Activated CD8-positive, alpha-beta T cell treated with anti-CD3 and anti-CD28 coated beads, Interleukin-2, amount 10 ng/mL, durations not matched to agents 7 days and 5 days (primary cell): Measurements from ENCODE around the gene LONRF2. TPM values are rescaled to one million over a fixed set of nuclear protein-coding genes. Genes with fewer than 3 reads are reported as not detected.
"Not testable (repeated sequence)": the region's sequence is repeated elsewhere in the genome, so short reads cannot be mapped to it uniquely, and the experiment has no call there.

Source experiments
- ATAC-seq: fragments of 150-1000 bp; cut with Tn5 transposase; one replicate; pipeline ENCODE4 v1.10.0; 2021; ENCODE audit warnings: moderate library complexity
- CTCF ChIA-PET: fragments of 350-600 bp; sonication (Branson Sonifier 250); formaldehyde crosslinking; loops from one replicate; lab custom pipeline; 2021; ENCODE audit warnings: antibody characterized with exemption; lab: Charles Lee
- POLR2A ChIA-PET: fragments of 350-600 bp; sonication (Branson Sonifier 250); formaldehyde crosslinking; loops from one replicate; lab custom pipeline; 2021; ENCODE audit warnings: antibody characterized with exemption; lab: Charles Lee
- DNase-seq: peaks from one replicate; pipeline ENCODE4 v3.0.0-alpha.2; 2020
- H3K27ac Mint-ChIP-seq: one replicate; pipeline ENCODE4 v1.8.0; 2021; ENCODE audit warnings: mild to moderate bottlenecking, mixed read lengths
- H3K27me3 Mint-ChIP-seq: one replicate; pipeline ENCODE4 v1.8.0; 2021; ENCODE audit warnings: low read depth, mixed read lengths
- H3K36me3 Mint-ChIP-seq: one replicate; pipeline ENCODE4 v1.8.0; 2021; ENCODE audit warnings: low read depth, mixed read lengths
- H3K4me1 Mint-ChIP-seq: one replicate; pipeline ENCODE4 v1.8.0; 2021; ENCODE audit warnings: low read depth, mixed read lengths
- H3K4me3 Mint-ChIP-seq: one replicate; pipeline ENCODE4 v1.8.0; 2021; ENCODE audit warnings: mild to moderate bottlenecking, mixed read lengths
- H3K9me3 Mint-ChIP-seq: one replicate; pipeline ENCODE4 v1.8.0; 2022; ENCODE audit warnings: mixed read lengths; ENCODE audit not compliant: insufficient read depth
- total RNA-seq, 2 experiments: library from RNA; stranded (reverse); gene quantifications; one replicate each; pipeline ENCODE4 v1.2.3, GENCODE V29; 2021

Gene LONRF2
- total RNA-seq, 2 experiments from 2014 or later, result 0.05 to 0.11 TPM

DNA sequence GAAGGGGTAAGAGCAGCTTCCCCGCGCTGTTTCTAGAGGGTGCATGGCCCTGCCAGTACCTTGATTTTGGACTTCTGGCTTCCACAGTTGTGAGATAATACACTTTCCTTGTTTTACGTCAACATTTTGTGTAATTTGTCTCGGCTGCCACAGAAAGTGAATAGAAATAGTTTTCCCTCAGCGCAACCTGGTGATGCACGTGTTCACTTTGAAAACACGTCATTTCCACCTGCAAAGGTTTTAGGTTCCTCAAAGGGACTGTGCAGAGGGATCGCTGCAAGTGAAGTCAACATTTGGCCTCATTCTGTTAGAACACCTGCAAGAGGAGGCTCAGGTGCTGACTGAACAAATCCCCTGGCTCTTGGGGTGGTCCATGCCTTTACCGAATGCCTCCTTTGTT lies 71.7 kb downstream of the LONRF2 start:
- Mint-ChIP-seq H3K36me3 (no peaks in the 10 kb centered on the region), H3K4me1 (no peaks in the 10 kb centered on the region), H3K4me3 (no peak overlapping the region), H3K9me3 (no peaks in the 10 kb centered on the region), H3K27ac (no peak overlapping the region), H3K27me3 (peaks cover 14% of the 10 kb centered on the region)
- ATAC-seq, result no peak
- ChIA-PET CTCF (interaction anchor here (1.1 to 1.4 kb wide), 2 partner anchors 12 to 691 kb away, joined by 3 to 4 read pairs; no protein-coding TSS in a partner anchor), POLR2A (no interaction called here)
- no peak for DNase-seq

DNA sequence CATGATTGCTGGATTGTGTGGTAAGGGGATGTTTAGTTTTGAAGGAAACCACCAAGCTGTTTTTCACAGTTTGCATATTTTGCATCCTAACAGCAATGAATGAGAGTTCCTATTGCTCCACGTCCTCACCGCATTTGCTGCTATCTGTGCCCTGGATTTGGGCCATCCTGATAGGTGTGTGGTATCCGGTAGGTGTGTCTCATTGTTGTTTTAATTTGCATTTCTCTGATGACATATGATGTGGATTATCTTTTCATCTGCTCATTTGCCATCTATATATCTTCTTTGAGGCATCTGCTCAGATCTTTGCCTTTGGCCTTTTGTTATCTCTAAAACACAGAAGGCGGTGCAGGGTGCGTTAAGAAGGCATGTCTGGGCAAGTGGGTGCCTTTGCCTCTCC lies 73.3 kb downstream of the LONRF2 start:
- H3K4me1 Mint-ChIP-seq, result no peaks in the 10 kb centered on the region
- DNase-seq (no peak), ATAC-seq (no peak)
- no peak overlapping the region for H3K4me3 Mint-ChIP-seq
- POLR2A ChIA-PET, result no interaction called here
- H3K27ac Mint-ChIP-seq, result no peak overlapping the region
- peaks cover 14% of the 10 kb centered on the region for H3K27me3 Mint-ChIP-seq
- CTCF ChIA-PET, result no interaction called here
- no peaks in the 10 kb centered on the region for H3K36me3 Mint-ChIP-seq
- no peaks in the 10 kb centered on the region for H3K9me3 Mint-ChIP-seq

DNA sequence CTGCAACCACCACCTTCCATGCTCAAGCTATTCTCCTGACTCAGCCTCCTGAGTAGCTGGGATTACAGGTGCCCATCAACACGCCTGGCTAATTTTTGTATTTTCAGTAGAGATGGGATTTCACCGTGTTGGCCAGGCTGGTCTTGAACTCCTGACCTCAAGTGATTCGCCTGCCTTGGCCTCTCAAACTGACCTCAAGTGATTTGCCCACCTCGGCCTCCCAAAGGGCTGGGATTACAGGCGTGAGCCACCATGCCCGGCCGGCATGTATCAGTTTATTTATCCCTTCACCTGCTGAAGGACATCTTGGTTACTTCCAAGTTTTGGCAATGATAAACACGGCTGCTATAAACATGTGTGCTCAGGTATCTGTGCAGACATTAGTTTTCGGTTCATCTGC lies 73.7 kb downstream of the LONRF2 start:
- H3K27me3 Mint-ChIP-seq, result peaks cover 14% of the 10 kb centered on the region
- H3K36me3 Mint-ChIP-seq, H3K4me3 Mint-ChIP-seq, H3K27ac Mint-ChIP-seq, CTCF ChIA-PET, DNase-seq, H3K4me1 Mint-ChIP-seq, ATAC-seq, H3K9me3 Mint-ChIP-seq, POLR2A ChIA-PET: not testable (repeated sequence)

DNA sequence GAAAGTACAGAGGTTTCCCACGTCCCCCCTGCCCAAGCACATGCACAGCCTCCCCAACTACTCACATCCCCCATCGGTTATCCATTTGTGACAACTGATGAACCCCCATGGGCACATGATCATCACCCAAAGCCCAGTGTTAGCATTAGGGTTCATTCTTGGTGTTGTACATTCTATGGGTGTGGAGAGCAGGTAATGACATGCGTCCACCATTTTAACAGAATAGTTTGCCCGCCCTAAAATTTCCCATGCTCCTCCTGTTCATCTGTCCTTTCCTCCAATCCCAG lies 74.3 kb downstream of the LONRF2 start:
- DNase-seq (no peak), ATAC-seq (no peak)
- Mint-ChIP-seq H3K4me3 (no peak overlapping the region), H3K36me3 (no peaks in the 10 kb centered on the region), H3K9me3 (no peaks in the 10 kb centered on the region), H3K27me3 (peaks cover 16% of the 10 kb centered on the region), H3K27ac (no peak overlapping the region), H3K4me1 (no peaks in the 10 kb centered on the region)
- POLR2A ChIA-PET, result no interaction called here
- CTCF ChIA-PET, result interaction anchor here (1.7 kb wide), 1 partner anchor 15 kb away, joined by 5 read pairs; no protein-coding TSS in a partner anchor

DNA sequence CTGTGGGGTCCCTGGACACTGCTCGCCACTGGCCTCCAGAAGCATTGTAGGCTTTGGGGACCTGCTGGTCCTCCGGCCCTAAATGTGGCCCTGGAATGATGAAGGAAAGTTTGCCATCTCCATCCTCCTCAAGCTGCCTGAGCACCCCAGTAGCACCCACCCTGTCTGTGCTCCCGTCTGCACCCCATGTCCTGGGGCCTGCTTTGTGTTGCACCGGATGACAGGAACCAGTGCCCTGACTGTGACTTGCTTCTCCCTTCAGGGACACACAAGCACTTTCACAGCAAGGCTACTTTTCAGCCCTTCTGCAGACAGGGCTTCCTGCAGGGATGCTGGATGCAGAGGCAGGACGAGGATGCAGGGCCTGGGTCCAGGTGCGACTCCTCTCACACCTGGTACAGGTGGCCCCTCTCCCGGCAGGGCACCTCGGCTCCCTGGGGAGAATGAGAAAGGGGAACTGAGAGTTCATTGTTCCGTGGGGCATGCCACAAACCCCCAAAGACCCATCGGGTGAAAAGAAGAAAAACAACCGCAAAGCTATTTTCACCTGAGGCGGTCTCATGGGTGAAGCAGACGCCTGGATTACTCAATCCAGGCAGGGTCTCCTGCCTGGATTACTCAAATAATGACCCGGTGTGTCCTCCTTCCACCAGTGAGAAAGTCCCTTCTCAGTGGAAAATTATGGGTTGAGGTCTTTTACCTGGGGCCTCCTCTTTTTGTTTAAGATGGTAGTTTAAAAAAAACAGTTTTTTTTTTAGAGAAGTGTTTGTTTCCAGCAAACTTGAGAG lies 74.9 kb downstream of the LONRF2 start:
- no peaks in the 10 kb centered on the region for H3K9me3 Mint-ChIP-seq
- DNase-seq (no peak), ATAC-seq (no peak)
- H3K4me3 Mint-ChIP-seq, result no peak overlapping the region
- H3K36me3 Mint-ChIP-seq, result no peaks in the 10 kb centered on the region
- ChIA-PET CTCF (interaction anchor here (1.3 to 2.9 kb wide), 5 partner anchors 12 to 688 kb away, joined by 3 to 21 read pairs (median 5); no protein-coding TSS in a partner anchor), POLR2A (no interaction called here)
- H3K27me3 Mint-ChIP-seq, result peaks cover 16% of the 10 kb centered on the region
- H3K4me1 Mint-ChIP-seq, result no peaks in the 10 kb centered on the region
- no peak overlapping the region for H3K27ac Mint-ChIP-seq

DNA sequence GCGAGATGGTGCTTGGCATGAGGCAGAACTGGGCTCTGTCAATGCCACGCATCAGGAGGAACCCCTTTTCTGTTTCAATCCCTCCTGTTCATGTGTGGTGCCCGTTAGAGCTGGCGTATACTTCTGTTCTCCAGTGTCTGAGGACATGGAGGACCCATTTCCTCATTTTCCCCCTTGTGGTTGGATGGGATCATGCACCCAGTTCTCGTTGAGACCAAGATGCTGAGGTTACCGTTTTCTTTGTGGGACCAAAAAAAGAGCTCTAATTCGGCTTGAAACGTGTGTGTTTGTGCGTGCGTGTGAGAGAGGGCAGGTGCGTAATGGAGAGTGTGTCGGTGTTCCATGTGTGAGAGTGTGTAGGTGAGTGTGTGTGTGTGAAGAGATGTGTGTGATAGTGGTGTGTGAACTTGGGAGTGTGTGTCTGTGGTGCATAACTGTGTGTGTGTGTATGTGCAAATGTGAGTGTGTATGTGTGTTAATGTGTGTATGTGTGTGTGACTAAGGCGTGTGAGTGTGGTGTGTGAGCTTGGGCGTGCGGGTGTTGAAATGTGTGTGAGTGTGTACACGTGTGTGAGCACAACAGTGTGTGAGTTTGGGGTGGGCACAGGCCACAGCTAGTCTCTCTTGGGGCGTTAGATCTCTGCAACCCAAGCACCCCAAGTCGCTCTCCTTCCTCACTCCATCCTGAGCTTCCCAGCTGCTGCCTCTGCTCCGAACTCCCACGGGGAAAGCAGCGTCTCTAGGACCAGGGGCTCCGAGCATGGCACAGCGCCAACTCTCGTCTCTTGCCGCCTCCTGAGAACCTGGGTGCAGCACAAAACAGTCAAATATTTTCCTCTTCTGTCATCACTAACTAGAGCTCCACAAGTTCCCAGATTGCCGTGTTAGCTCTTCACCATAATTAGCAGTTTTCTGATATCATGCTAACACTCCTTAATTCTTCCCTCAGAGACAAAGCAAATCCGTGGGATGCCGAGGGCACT lies 75.8 kb downstream of the LONRF2 start:
- POLR2A ChIA-PET, result no interaction called here
- no peak overlapping the region for H3K4me3 Mint-ChIP-seq

DNA sequence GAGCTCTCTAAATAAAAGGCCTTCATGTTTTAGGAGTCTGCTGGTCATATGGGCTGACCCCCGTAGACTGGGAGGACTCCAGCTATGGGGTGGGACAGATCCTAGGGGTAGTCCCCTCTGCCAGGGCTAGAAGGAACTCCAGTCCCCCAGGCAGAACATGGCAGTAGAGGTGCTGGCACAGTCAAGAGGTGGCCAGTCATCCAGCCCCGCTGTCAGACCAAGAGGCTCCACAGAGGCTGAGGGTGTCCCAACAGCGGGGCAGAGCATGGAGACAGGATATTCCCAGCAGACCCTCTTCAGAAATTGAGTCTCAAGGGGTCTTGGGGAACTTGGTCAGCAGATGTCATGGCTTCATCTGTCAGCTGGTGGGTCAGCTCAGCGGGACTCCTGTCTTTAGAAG lies 76.6 kb downstream of the LONRF2 start:
- DNase-seq, result no peak
- Mint-ChIP-seq H3K27ac (no peak overlapping the region), H3K9me3 (no peaks in the 10 kb centered on the region), H3K27me3 (peaks cover 16% of the 10 kb centered on the region), H3K36me3 (no peaks in the 10 kb centered on the region), H3K4me1 (no peaks in the 10 kb centered on the region), H3K4me3 (no peak overlapping the region)
- CTCF ChIA-PET, result interaction anchor here (0.8 to 2.9 kb wide), 6 partner anchors 10 to 686 kb away, joined by 3 to 21 read pairs (median 6); no protein-coding TSS in a partner anchor
- ATAC-seq, result no peak
- POLR2A ChIA-PET, result no interaction called here

More for the DNA sequence above, 75.8 kb downstream of the LONRF2 start:
- Mint-ChIP-seq H3K4me1 (no peaks in the 10 kb centered on the region), H3K36me3 (no peaks in the 10 kb centered on the region), H3K27me3 (peaks cover 16% of the 10 kb centered on the region), H3K27ac (no peak overlapping the region), H3K9me3 (no peaks in the 10 kb centered on the region)
- CTCF ChIA-PET, result interaction anchor here (0.8 to 2.9 kb wide), 9 partner anchors 11 to 687 kb away, joined by 3 to 21 read pairs (median 4); no protein-coding TSS in a partner anchor
- peak; percentile 31 for DNase-seq
- no peak for ATAC-seq

DNA sequence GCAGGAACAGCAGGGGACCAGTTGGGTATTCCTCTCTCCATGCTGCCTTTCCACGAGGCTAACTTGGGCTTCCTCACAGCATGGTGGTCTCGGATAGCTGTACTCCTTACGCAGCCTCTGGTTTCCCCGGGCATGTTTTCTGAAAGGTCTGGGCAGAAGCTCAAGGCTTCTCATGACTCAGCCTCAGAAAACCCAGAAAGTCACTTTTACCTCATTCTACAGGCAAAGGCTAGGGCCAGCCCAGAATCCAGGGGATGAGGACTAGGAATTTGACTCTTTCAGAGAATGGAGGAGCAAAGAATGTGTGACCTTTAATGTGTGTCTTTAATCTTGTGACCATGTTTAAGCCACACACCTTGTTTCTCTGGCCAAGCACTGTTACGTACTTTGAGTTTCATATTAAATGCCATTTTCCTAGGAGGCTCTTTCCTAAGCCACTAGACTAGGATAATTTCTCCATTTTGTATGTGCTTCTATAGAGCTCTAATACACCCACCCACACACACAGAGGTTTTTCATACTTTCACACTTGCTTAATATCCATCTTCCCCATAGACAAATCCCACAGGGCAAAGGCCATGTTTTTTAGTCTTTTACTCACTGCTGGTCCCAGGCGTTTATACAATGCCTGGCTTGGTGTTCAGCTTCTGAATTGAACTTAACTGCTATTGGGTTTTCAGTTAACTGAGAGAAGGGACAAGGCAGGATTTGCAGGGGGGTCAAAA lies 77.3 kb downstream of the LONRF2 start:
- H3K4me1 Mint-ChIP-seq, result no peaks in the 10 kb centered on the region
- no peak overlapping the region for H3K4me3 Mint-ChIP-seq
- POLR2A ChIA-PET, result no interaction called here
- H3K27me3 Mint-ChIP-seq, result peaks cover 16% of the 10 kb centered on the region
- no peaks in the 10 kb centered on the region for H3K36me3 Mint-ChIP-seq
- H3K27ac Mint-ChIP-seq, result no peak overlapping the region
- CTCF ChIA-PET, result interaction anchor here (1.0 to 2.9 kb wide), 5 partner anchors 10 to 686 kb away, joined by 3 to 21 read pairs (median 9); no protein-coding TSS in a partner anchor
- DNase-seq, result no peak
- no peak for ATAC-seq
- no peaks in the 10 kb centered on the region for H3K9me3 Mint-ChIP-seq

DNA sequence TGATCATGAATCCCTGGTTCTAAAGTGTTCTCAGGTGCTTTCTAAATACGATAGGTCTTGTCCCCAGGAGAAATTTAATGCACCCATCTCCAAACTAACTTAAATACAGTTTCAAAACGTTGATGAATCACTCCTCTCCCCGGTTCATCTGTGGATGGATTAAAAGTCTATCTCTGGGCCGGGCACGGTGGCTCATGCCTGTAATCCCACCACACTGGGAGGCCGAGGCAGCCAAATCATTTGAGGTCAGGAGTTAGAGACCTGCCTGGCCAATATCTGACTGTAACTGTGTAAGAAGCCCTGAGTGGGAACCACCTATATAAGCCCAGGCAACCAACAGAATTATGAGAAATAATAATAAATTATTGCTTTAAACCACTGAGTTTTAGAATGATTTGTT lies 78.7 kb downstream of the LONRF2 start:
- ATAC-seq, result no peak
- ChIA-PET POLR2A (interaction anchor here (0.6 kb wide), 1 partner anchor 301 kb away, joined by 3 read pairs; no protein-coding TSS in a partner anchor), CTCF (no interaction called here)
- H3K4me1 Mint-ChIP-seq, result no peaks in the 10 kb centered on the region
- no peaks in the 10 kb centered on the region for H3K36me3 Mint-ChIP-seq
- peaks cover 7% of the 10 kb centered on the region for H3K27me3 Mint-ChIP-seq
- H3K4me3 Mint-ChIP-seq, result no peak overlapping the region
- H3K27ac Mint-ChIP-seq, result no peak overlapping the region
- no peaks in the 10 kb centered on the region for H3K9me3 Mint-ChIP-seq
- no peak for DNase-seq

DNA sequence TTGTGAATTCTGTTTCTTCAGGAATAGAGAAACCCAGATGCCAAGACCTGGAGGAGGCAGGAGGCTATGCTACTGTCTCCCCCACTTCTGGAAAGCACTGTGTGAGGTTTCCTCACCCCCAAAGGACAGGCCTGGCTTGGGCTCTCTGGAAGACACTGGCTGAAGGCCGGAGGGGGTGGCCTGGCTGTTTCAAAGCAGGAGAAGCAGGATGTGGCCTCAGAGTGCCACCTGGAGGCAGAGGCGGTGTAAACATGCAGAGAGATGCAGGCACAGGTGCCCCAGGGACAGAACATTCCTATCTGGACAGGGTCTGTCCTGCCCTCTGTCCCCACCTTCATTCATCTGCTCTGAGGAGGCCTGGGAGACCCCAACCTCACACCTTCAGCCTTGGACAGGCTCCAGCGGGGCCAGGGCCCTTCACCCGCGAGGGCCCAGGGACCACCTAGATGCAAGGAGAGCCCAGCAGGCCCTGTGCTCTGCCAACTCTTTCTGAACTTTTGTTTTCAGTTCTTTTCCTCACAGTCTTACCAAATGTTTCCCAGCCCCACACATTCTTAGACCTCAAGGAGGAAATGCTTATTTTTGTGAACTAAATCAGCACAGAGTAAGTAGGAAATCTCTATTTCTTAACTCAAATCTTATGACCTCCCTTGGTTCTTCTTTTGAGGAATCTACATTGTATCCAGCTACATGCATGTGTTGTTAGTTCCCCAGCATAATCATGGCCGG lies 79.2 kb downstream of the LONRF2 start:
- H3K4me1 Mint-ChIP-seq, result no peaks in the 10 kb centered on the region
- peaks cover 7% of the 10 kb centered on the region for H3K27me3 Mint-ChIP-seq
- H3K36me3 Mint-ChIP-seq, result no peaks in the 10 kb centered on the region
- no peak overlapping the region for H3K4me3 Mint-ChIP-seq
- CTCF ChIA-PET, result interaction anchor here (1.9 kb wide), 1 partner anchor 424 kb away, joined by 14 read pairs; no protein-coding TSS in a partner anchor
- ATAC-seq (peak; percentile 72), DNase-seq (peak; percentile 67)
- no peaks in the 10 kb centered on the region for H3K9me3 Mint-ChIP-seq
- no peak overlapping the region for H3K27ac Mint-ChIP-seq
- POLR2A ChIA-PET, result no interaction called here

DNA sequence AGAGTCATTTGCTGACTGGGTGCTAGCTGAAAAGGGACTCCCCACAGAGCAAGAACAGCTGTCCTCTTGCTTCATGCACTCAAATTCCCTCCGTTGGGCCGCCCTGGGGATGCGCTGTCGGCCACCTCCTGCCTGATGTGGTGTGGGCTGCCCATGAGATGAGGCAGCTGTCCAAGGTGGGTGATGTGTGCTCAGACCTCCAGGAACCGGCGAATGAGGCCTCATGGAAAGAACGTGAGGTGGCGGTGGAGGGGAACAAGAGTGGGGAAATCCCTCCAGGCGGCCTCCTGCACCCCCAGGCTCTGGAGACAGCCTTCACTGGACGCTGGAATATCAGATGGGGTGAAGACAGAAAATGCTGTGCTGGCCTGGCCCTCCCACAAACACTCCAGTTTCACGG lies 79.8 kb downstream of the LONRF2 start:
- DNase-seq, result no peak
- H3K4me3 Mint-ChIP-seq, result no peak overlapping the region
- no peaks in the 10 kb centered on the region for H3K4me1 Mint-ChIP-seq
- ChIA-PET POLR2A (no interaction called here), CTCF (interaction anchor here (0.8 to 2.3 kb wide), 3 partner anchors 32 to 683 kb away, joined by 3 to 14 read pairs (median 13); no protein-coding TSS in a partner anchor)
- H3K27me3 Mint-ChIP-seq, result peaks cover 7% of the 10 kb centered on the region
- H3K27ac Mint-ChIP-seq, result no peak overlapping the region
- ATAC-seq, result no peak
- H3K9me3 Mint-ChIP-seq, result no peaks in the 10 kb centered on the region
- no peaks in the 10 kb centered on the region for H3K36me3 Mint-ChIP-seq
